Kidney epithelial cell (primary cell): ENCODE measurements around the gene PCDHA2. TPM values are rescaled to one million over a fixed set of nuclear protein-coding genes. Genes with fewer than 3 reads are reported as not detected.
"Not testable (repeated sequence)": the region's sequence is repeated elsewhere in the genome, so short reads cannot be mapped to it uniquely, and the experiment has no call there.

Experiments used
- DNase-seq: peaks from one replicate; pipeline ENCODE4 v3.0.0-alpha.2; 2010; ENCODE audit warnings: low read depth
- H3K27me3 ChIP-seq: 2 replicates; pipeline ENCODE4 v1.6.0; 2011; ENCODE audit warnings: low read length; ENCODE audit not compliant: control insufficient read depth, insufficient read depth
- H3K36me3 ChIP-seq: 2 replicates; pipeline ENCODE4 v1.5.1; 2011; ENCODE audit warnings: low read length; ENCODE audit not compliant: control insufficient read depth, insufficient read depth
- H3K4me3 ChIP-seq: 2 replicates; pipeline ENCODE4 v1.5.1; 2011; ENCODE audit warnings: low read depth, mild to moderate bottlenecking, control low read depth, low read length
- CTCF ChIP-seq: IDR thresholded peaks from 2 replicates; pipeline ENCODE4 v1.5.1; 2011; ENCODE audit warnings: mild to moderate bottlenecking, moderate library complexity, low read length, control low read depth, inconsistent platforms; ENCODE audit not compliant: insufficient read depth, poor library complexity, severe bottlenecking
- total RNA-seq: library from RNA; depleted of rRNA; stranded (reverse); fragments of >200 nt; gene quantifications from 2 replicates; pipeline ENCODE4 v1.2.3, GENCODE V29; 2015

Gene PCDHA2
- total RNA-seq, 1 donor from 2014 or later = not detected

GRCh38 chr5:140785905-140786686, 8.6 kb upstream of the PCDHA2 start, which contains the start of gene PCDHA1:
TSS of gene PCDHA1 (plus strand) at chr5:140786140.
- H3K27me3 ChIP-seq = no peaks in the 10 kb centered on the region
- TF ChIP-seq CTCF = no peak
- no peaks in the 10 kb centered on the region for H3K36me3 ChIP-seq
- DNase-seq = no peak
- H3K4me3 ChIP-seq = no peak within 1 kb of the TSS

- not testable (repeated sequence) for H3K36me3 ChIP-seq, H3K27me3 ChIP-seq, H3K4me3 ChIP-seq, DNase-seq
Observed at GRCh38 chr5:140787422-140787821, 7.2 kb upstream of the PCDHA2 start.

- H3K36me3 ChIP-seq, H3K4me3 ChIP-seq, DNase-seq, H3K27me3 ChIP-seq: not testable (repeated sequence)
Observed at GRCh38 chr5:140787849-140788504, 6.7 kb upstream of the PCDHA2 start.

- no peaks in the 10 kb centered on the region for H3K27me3 ChIP-seq
- H3K4me3 ChIP-seq = no peak overlapping the region
- no peaks in the 10 kb centered on the region for H3K36me3 ChIP-seq
- no peak for TF ChIP-seq CTCF
- no peak for DNase-seq
Observed at GRCh38 chr5:140791089-140791488, 3.6 kb upstream of the PCDHA2 start.

GRCh38 chr5:140795259-140795641, 598 bp downstream of the PCDHA2 start:
- Histone ChIP-seq H3K36me3 (no peaks in the 10 kb centered on the region), H3K4me3 (no peak overlapping the region), H3K27me3 (no peaks in the 10 kb centered on the region)
- TF ChIP-seq CTCF = peak; percentile 5
- DNase-seq = no peak

- not testable (repeated sequence) for DNase-seq, H3K27me3 ChIP-seq, H3K36me3 ChIP-seq, H3K4me3 ChIP-seq
Observed at GRCh38 chr5:140796072-140796717, 1.5 kb downstream of the PCDHA2 start.

- Histone ChIP-seq H3K27me3 (no peaks in the 10 kb centered on the region), H3K4me3 (no peak overlapping the region), H3K36me3 (no peaks in the 10 kb centered on the region)
- no peak for DNase-seq
- no peak for TF ChIP-seq CTCF
Observed at GRCh38 chr5:140796718-140797095, 2.1 kb downstream of the PCDHA2 start.
